DND-41 (cell line): ENCODE measurements around the gene EEFSEC.

Experiments
- ATAC-seq: fragments of 200-7000 bp; cut with Tn5 transposase; 3 replicates; pipeline ENCODE4 v1.9.1; 2021; ENCODE audit warnings: low read depth; ENCODE audit not compliant: insufficient read depth
- DNase-seq: peaks from one replicate; pipeline ENCODE4 v3.0.0-alpha.2; 2020
- H2AFZ ChIP-seq: 2 replicates; pipeline ENCODE4 v1.6.0; 2012; ENCODE audit warnings: low read depth, low read length
- H3K27ac ChIP-seq: 2 replicates; pipeline ENCODE4 v1.5.1; 2012; ENCODE audit warnings: low read length, inconsistent platforms
- H3K27me3 ChIP-seq: fragments of 200-600 bp; sonication (generic); 2 replicates; pipeline ENCODE4 v1.6.0; 2012; ENCODE audit warnings: low read length, mild to moderate bottlenecking, inconsistent platforms; ENCODE audit not compliant: insufficient read depth, poor library complexity
- H3K36me3 ChIP-seq: 2 replicates; pipeline ENCODE4 v1.5.1; 2012; ENCODE audit warnings: low read length, inconsistent platforms; ENCODE audit not compliant: insufficient read depth
- H3K4me1 ChIP-seq: 2 replicates; pipeline ENCODE4 v1.5.1; 2012; ENCODE audit warnings: mild to moderate bottlenecking, low read length; ENCODE audit not compliant: insufficient read depth
- H3K4me2 ChIP-seq: 2 replicates; pipeline ENCODE4 v1.6.0; 2012; ENCODE audit warnings: mild to moderate bottlenecking, moderate library complexity, low read length, inconsistent platforms; ENCODE audit not compliant: insufficient read depth
- H3K4me3 ChIP-seq, 2 experiments: fragments of 200-600 bp in 1 of 2; shearing (Covaris generic) in 1 of 2; 2 replicates each; pipeline ENCODE4 v1.5.1; 2012 to 2016; ENCODE audit warnings: inconsistent platforms in 2 of 2, low read length in 2 of 2, mild to moderate bottlenecking in 2 of 2, low read depth in 1 of 2, moderate library complexity in 1 of 2
- H3K79me2 ChIP-seq: 2 replicates; pipeline ENCODE4 v1.6.0; 2012; ENCODE audit warnings: low read length, inconsistent platforms; ENCODE audit not compliant: insufficient read depth
- H3K9ac ChIP-seq: 2 replicates; pipeline ENCODE4 v1.6.0; 2012; ENCODE audit warnings: low read depth, mild to moderate bottlenecking, inconsistent platforms, low read length, moderate library complexity
- H3K9me3 ChIP-seq: 2 replicates; pipeline ENCODE4 v1.5.1; 2012; ENCODE audit warnings: low read length, moderate library complexity, mild to moderate bottlenecking, inconsistent platforms; ENCODE audit not compliant: insufficient read depth, severe bottlenecking
- H4K20me1 ChIP-seq: 2 replicates; pipeline ENCODE4 v1.6.0; 2012; ENCODE audit warnings: low read length; ENCODE audit not compliant: insufficient read depth
- CTCF ChIP-seq: IDR thresholded peaks from 2 replicates; pipeline ENCODE4 v1.5.1; 2012; ENCODE audit warnings: borderline replicate concordance, low read length, moderate library complexity, mild to moderate bottlenecking; ENCODE audit not compliant: poor library complexity, severe bottlenecking; ENCODE audit errors: extremely low read depth
- EZH2 ChIP-seq: IDR thresholded peaks from 3 replicates; pipeline ENCODE4 v1.6.1; 2012; ENCODE audit warnings: borderline replicate concordance, low read depth, mild to moderate bottlenecking, moderate library complexity, low read length, inconsistent platforms; ENCODE audit not compliant: severe bottlenecking

The EEFSEC gene

GRCh38 chr3:128380719-128381118, 227.4 kb downstream of the EEFSEC start:
- no peak for ATAC-seq
- no peak overlapping the region for H3K4me3 ChIP-seq
- H3K27me3 ChIP-seq: no peaks in the 10 kb centered on the region
- H3K4me1 ChIP-seq: no peaks in the 10 kb centered on the region
- peaks cover 9% of the 10 kb centered on the region; the same call in 1 of the 2 replicates for H4K20me1 ChIP-seq
- H3K36me3 ChIP-seq: 0 out of 2 replicates have a peak, but pooled peaks cover 3% of the 10 kb centered on the region
- DNase-seq: no peak
- H3K9me3 ChIP-seq: no peaks in the 10 kb centered on the region
- no peak overlapping the region for H3K27ac ChIP-seq
- no peak overlapping the region for H3K9ac ChIP-seq
- no peaks in the 10 kb centered on the region for H3K79me2 ChIP-seq
- TF ChIP-seq EZH2 (no peak), CTCF (no peak)
- H3K4me2 ChIP-seq: no peak overlapping the region
- no peak overlapping the region for H2AFZ ChIP-seq

DNA sequence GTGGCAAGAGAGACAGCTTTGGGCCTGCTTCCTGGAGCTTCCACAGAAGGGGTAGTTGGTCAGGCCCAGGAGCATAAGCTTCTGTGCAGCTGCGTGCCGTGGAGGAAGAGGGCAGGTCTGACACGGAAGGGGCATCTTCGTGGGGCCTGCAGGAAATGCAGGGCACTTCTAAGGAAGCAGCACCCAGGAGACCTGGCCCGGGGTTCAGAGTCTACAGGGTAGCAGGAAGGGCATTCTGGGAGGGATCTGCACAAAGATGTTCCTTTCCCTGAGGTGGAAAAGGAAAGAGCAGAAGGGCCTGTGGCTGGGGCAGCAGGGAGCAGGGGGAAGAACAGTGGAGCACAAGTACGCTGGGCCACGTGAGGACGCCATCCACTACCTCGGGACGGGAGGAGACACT, 228.3 kb downstream of the EEFSEC start:
- no peak overlapping the region for H2AFZ ChIP-seq
- no peak for ATAC-seq
- TF ChIP-seq EZH2: no peak
- TF ChIP-seq CTCF: no peak

GRCh38 chr3:128382221-128382807, 229.0 kb downstream of the EEFSEC start:
- no peak overlapping the region for H3K9ac ChIP-seq
- H3K4me3 ChIP-seq: no peak overlapping the region
- no peak overlapping the region for H3K27ac ChIP-seq
- H4K20me1 ChIP-seq: peaks cover 9% of the 10 kb centered on the region; the same call in 1 of the 2 replicates
- DNase-seq (no peak), ATAC-seq (no peak)
- no peak for TF ChIP-seq CTCF
- no peak for TF ChIP-seq EZH2
- H3K4me1 ChIP-seq: no peaks in the 10 kb centered on the region
- no peak overlapping the region for H3K4me2 ChIP-seq
- no peaks in the 10 kb centered on the region for H3K27me3 ChIP-seq
- no peaks in the 10 kb centered on the region for H3K9me3 ChIP-seq
- no peak overlapping the region for H2AFZ ChIP-seq
- H3K79me2 ChIP-seq: no peaks in the 10 kb centered on the region
- H3K36me3 ChIP-seq: 0 out of 2 replicates have a peak, but pooled peaks cover 5% of the 10 kb centered on the region

More for the DNA sequence above, 228.3 kb downstream of the EEFSEC start:
- Histone ChIP-seq H4K20me1 (peaks cover 9% of the 10 kb centered on the region; the same call in 1 of the 2 replicates), H3K79me2 (no peaks in the 10 kb centered on the region), H3K4me1 (no peaks in the 10 kb centered on the region), H3K9me3 (no peaks in the 10 kb centered on the region), H3K27ac (no peak overlapping the region), H3K36me3 (0 out of 2 replicates have a peak, but pooled peaks cover 1% of the 10 kb centered on the region), H3K4me3 (no peak overlapping the region), H3K4me2 (no peak overlapping the region), H3K27me3 (no peaks in the 10 kb centered on the region), H3K9ac (no peak overlapping the region)
- no peak for DNase-seq
